Cardiac septum (tissue), 1 donor: ENCODE results near the gene ARHGAP10. TPM values are rescaled to one million over a fixed set of nuclear protein-coding genes. Genes with fewer than 3 reads are reported as not detected.
"Not testable (repeated sequence)": the region's sequence is repeated elsewhere in the genome, so short reads cannot be mapped to it uniquely, and the experiment has no call there.

Experiments
- DNase-seq: peaks from one replicate; pipeline ENCODE4 v3.0.0-alpha.2; 2020; ENCODE audit warnings: low spot score
- intact Hi-C: fragments of 100-400 bp; cut with DNase I; formaldehyde crosslinking; loops from one replicate; pipeline ENCODE4 v1.14.0; 2022
- total RNA-seq: library from RNA; stranded (reverse); fragmentation: NEBNext Ultra II Directional; extraction: Animal tissue kit (Norgen Biotek cat#: 25700); gene quantifications from one replicate; pipeline ENCODE4 v1.2.1, GENCODE V29; 2021
- donor health status: DM: no; HTN: no; CAD: no.

Gene ARHGAP10
- total RNA-seq, 1 donor from 2014 or later = 41.8 TPM

DNA sequence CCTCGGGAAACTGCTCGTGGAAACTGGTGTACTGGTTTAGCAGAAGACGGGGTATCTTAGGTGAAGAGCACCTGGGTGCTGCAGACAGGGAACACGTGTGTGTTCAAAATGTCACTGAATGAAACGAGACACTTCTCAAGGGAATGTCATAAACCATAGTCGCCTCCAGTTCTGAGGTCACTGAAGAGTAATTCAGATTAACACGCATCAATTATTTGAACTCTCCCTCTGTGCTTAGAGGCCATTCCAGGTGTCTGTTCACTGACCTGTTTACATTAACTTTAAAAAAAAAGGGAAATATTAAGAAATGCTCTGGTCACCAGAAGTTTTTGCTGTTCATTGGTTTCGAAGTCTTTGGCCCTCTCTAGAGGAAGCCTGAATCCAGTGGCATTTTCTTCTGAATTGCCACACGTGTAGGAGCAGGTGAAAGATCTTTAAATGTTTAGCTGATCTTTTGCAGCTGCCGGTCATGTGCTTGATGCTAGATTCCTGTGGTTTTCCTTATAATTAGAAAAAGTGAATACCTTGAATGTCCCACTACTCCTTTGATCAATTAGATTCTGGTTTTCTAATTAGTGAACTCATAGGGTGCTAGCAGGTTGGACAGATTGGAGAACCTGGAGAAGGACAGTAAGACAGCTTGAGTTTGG is 330.5 kb downstream of the ARHGAP10 start:
- intact Hi-C loops = loop anchor here (5.0 kb wide), 1 partner anchor 380 kb away; the partner anchor contains the start of gene NR3C2
- DNase-seq = no peak

DNA sequence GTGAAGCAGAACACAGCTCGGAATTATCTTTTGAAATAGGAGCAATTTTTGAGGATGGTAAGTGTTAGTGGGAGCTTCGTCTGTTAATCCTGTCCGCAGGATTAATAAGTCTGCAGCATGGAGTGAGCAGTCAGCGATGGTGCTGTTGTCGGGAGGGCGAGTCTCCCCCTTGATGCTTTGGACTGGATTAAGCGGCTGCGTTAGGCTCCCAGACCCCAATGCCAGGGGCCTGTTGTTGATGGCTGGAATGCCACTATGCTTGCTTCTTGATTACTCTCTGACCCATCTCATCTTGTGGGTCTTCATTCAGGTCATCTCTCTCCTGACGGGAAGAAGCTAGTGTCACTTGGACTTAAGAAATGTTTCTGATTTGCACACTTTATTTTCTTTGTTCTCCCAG is 332.6 kb downstream of the ARHGAP10 start:
- intact Hi-C loops = loop anchor here (5.0 kb wide), 1 partner anchor 378 kb away; the partner anchor contains the start of gene NR3C2
- DNase-seq = no peak

DNA sequence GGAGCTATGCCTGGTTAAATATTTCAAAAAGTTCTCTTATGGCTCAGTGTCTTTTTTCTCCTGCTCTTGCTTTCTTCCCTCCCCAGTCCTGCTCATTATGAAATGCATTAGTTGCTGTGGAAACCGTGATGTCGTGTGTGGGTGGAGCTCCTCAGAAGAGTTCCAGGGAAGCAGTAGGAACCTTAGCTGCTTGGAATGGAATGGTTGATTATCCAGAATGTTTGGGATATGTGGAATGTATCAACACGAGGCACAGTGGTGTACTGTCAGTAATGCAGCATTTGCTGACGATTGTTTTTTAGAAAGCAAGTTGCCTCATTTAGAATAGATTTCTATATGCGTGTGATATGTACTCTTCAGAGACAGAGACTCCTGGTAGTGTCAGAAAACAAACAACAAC is 333.2 kb downstream of the ARHGAP10 start:
- no peak for DNase-seq
- intact Hi-C loops = loop anchor here (5.0 kb wide), 1 partner anchor 207 kb away; no protein-coding TSS in a partner anchor

DNA sequence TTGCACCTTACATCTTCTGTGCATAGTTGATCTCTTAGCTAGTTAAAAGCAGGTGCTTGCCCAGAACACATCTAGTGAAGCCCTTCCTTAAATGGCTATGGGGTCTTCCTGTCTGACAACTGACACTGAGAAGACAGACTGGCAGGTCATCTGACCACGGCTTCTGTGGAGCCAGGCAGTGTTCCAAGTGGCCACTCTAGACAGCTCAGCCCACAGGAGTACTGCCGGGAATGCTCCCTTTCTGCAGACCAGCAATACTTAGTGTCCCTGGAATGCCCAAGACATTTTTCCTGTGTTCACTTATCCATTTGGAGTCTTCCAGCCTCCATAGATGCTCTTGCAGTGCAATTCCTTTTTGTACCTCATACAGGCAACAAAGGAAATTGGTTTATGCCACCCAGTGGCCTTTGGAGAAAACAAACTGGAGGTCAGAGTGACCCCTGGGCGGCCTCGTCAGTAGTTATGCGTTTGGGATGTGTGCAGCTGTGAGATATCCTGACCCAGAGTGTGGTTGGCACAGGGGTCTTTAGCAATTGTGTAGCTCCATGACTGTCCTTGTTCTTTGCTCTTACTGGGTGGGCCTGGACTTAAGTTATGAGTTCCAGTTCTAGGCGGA is 335.5 kb downstream of the ARHGAP10 start:
- intact Hi-C loops = loop anchor here (5.0 kb wide), 1 partner anchor 205 kb away; no protein-coding TSS in a partner anchor
- no peak for DNase-seq

DNA sequence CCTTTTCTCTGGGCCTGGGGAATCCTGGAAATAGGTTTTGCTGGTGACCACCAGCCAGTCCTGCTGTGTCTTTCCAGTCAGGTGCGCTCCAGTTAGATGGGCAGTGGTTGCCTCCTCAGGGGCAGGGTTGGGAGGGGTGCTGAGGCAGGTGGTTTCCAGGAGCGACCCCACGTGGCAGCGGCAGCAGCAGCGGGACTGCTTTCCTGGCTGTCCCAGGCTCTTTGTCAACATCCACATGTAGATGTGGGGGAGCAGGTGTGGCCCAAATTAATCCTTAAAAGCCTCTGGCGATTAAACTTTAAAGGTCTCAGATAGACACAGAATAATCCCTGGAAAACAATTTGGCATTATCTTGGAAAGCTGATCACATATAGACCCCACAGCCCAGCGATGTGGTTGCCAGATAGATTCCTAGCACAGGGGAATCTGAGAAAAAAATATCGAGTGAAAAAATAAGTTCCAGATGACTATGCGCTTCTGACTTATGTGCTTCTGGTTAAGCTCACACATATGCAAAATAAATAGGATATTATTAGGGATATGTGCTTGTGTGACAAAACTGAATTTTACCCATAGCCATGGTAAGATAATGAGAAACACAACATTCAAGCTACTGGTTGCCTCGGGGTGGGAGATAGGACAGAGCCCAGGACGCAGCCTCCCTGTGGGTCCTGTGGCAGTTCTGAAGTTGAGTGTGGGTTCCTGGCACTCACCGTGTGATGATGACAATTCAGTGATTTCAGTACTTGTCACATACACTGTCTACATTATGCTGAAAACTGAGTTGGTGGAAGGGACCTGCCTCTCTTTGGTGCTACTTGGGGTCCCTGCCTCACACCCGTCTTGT is 336.4 kb downstream of the ARHGAP10 start:
- intact Hi-C loops = loop anchor here (5.0 kb wide), 1 partner anchor 204 kb away; no protein-coding TSS in a partner anchor
- no peak for DNase-seq

DNA sequence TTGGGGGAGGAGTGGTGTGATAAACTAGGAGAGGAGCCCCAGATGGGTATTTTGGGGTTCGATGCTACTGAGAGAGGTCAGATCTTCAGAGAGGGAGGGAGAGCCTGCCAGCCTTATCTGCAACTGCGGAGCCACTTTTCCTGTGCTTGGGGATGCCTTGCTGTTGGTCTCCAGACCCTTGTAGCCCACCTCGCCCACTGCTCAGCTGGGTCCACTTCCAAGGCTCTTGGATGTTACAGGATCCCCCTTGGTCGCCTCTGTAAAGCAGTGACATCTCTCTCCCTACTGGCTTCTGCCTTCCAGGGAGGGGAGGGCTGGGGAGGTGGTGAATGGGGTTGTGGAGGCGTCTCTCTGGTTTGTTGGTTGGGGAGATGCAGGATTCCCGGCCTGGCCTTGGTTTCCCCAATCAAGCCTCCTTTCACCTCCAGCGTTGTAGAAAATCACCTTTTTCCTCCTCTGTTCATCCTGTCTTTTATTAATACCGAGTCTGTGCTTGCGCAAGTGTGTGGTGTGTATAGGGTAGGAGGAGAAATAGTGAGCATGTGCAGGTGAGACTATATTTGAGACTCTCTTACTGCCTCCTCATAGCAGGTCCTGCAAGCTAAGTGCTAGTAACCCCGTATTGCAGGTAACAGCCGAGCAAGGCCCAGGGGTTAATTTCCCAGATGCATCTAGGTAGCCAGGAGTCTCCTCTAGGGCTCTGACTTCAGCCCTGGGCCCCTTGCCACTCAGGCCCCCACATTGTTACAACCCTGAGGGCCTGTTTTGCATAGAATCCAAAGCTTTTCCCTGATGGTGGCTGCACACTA is 337.4 kb downstream of the ARHGAP10 start:
- DNase-seq = no peak
- intact Hi-C loops = loop anchor here (5.0 kb wide), 1 partner anchor 203 kb away; no protein-coding TSS in a partner anchor

DNA sequence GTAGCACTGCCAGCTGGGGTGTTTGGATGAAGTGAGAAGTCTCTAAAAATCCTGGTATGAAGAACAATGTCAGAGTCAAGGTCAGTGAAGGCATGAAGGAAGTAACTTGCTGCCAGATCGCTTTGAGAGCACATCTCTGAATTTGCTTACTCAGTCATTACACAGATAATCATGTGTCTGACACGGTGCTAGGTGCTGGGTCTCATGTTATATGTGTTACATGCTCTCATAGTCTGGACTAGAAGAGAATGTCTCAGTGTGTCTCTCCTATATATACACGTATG is 337.9 kb downstream of the ARHGAP10 start:
- no peak for DNase-seq
- intact Hi-C loops = loop anchor here (5.0 kb wide), 1 partner anchor 202 kb away; no protein-coding TSS in a partner anchor

DNA sequence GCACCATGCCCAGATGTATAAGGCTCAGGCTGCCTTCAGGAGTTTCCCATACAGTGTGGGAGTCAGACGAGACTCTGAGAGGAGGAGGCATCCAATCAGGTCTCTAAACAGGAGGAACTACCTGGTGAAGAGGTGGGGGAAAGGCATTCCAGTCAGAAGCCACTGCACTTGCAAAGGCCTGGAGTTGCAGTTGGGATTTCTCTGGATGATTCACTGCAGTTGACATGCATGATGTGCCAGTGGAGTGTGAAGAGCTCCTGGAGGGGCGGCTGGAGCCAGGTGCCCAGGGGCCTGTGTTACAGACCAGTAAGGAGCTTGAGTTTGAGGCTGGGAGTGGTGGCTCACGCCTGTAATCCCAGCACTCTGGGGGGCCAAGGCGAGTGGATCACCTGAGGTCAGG is 339.1 kb downstream of the ARHGAP10 start:
- intact Hi-C loops = no loop called here
- DNase-seq = no peak

DNA sequence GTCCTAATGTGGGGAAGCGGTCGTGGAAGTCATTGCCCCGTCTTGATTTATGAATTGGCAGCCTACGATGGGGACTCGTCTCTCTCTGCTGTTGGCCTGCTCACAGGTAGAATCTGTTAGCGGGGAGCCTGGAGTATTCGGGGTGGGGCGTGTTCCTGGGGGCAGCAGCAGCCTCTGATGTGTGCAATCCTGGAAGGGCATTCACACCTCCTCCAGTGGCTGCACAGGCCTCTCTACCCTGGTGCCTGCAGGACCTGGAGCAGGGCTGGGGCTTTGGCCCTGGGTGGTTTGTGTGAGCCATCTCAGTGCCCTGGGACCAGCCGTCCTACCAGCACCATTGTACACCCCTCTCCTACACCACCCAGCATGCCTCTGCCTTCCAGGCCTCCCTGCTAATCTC is 340.9 kb downstream of the ARHGAP10 start:
- intact Hi-C loops = no loop called here
- DNase-seq = no peak

DNA sequence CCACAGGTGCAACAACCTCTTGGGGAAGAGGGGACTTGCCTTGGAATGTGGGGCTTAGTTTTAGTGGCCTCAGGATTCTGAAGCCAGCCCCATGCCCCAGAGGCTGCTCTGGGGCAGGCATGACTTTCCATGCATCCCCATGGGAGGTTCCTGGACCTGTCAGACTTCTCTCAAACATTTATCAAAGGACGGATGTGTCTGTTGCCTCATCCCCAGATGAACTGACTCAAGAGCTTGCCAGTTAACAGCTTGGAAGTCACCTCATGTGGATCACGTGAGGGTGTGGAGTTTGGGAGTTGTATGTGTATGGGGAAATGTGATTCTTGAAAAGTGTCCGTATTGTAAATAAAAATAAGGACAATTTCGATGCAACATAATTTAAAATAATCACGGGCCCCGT is 341.5 kb downstream of the ARHGAP10 start:
- no peak for DNase-seq
- intact Hi-C loops = no loop called here

DNA sequence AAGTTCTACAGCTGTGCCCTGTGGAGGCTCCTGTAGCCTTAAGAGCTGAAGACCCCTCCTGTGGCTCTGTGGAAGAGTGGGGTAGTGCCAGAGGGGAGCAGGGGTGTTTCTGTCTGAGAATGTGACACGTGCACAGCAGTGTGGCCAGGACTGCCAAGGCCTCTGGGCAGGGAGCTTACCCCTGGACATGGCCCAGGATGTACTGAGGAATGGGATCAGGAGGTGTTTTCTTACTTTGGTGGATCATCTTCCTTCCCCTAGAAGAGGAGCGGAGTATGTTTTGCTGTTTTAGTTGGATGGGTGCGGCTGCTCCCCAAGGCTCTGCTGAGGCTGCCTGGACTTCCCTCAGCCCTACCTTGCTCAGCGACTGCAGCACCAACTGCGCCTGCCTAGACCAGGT is 342.6 kb downstream of the ARHGAP10 start:
- intact Hi-C loops = no loop called here
- no peak for DNase-seq

DNA sequence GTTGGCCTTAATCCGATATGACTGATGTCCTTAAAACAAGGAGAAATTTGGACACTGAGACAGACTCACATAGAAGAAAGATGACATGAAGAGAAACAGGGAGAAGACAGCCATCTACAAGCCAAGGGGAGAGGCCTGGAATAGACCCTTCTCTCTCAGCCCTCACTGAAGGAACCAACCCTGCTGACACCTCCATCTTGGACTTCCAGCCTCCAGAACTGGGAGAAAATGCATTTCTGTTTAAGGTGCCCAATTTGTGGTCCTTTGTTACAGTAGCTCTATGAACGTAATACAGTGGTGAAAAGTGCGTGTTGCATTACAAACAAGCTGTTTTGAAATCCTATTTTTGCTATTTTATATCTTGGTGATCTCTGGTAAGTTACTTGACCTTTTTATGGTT is 343.6 kb downstream of the ARHGAP10 start:
- no peak for DNase-seq
- intact Hi-C loops = no loop called here

DNA sequence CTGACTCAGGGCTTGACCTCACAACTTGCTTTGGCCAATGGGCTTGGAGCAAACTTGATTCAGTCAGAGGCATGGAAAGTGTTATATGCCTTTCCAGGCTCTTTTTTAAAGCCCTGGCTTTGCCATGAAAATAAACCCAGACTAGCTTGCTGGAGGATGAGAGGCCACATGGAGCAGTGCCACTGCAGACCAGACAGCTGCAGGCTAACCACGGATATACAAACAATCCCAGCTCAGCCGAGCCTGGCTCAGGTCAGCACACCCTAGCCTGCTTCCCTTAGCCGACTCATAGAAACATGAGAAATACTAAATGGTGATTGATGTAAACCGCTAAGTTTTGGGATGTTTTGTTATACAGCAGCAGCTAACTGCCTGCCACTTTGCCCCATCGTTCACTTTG is 345.1 kb downstream of the ARHGAP10 start:
- no peak for DNase-seq
- intact Hi-C loops = no loop called here

DNA sequence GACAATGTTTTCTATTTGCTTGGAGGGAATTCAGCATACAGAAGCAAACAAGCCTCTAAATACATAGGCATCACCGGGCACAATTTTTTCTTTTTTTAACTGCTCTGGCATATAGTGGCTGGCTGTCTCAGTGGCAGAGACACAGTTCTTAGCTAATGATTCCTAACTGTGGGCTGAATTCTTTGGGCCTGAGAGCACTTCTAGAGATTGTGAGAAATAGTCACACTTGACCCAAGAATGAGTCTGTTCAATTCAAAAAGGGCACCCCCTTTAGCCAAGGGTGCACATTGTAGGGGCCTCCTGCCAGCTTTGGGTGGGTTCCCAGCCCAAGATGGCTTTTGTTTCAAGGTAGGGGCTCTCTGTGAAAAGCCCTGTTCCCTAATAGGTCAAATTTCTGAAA is 345.7 kb downstream of the ARHGAP10 start:
- intact Hi-C loops = no loop called here
- no peak for DNase-seq

DNA sequence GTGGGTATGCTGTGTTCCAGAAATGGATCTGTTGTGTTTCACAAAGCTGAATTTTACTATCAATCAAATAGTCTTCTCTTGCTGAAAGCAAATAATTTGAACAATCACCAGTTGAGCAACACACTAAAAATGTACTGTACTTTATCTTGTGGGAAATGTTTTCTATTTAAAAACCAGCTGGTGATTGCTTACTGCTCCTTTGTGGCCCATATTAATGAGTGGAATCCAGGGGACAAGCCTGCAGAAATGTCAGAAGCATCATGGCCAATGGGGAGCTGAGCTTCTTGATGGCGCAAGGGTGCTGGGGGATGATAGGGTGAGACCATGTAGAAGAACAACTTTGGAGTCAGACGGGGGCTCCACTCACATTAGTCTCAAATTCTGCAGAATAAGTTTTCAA is 346.2 kb downstream of the ARHGAP10 start:
- DNase-seq = no peak
- intact Hi-C loops = no loop called here

DNA sequence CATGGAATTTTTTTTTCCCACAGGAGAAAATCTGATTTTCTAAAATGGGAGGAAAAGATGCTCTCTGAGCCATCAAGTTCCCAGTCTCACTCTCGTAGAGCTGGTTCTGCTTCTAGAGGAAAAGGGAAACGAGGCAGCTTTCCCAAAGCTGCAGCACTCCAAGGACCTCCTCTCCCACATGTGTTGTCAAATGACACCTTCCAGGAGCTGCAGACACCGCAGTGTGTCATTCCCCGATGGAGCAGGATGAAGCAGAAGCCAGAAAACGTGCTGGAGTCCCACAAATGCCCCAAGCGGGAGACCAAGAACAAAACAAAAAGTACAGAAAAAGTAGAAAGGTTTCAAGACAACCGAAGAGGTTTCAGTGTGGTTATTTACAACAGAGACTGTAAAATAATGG is 348.1 kb downstream of the ARHGAP10 start:
- DNase-seq = no peak
- intact Hi-C loops = no loop called here

DNA sequence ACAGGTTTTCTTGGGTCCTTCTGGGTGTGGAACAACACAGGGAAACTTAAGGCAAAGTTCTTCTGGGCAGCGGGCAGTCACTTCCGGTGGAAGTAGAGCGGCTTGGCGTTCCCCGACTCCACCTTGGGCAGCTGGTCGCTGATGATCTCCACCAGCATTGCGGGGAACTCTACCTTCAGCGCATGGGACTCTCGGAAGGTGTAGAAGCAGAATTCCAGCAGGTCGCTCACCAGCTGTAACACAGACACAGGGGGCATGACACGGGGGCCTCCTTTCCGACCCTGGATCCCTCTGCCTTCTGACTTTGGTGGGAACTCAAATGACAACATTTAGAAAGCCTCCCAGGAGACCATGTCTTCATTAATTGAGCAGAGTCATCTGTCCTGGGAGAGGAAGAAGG is 349.4 kb downstream of the ARHGAP10 start:
- intact Hi-C loops = no loop called here
- DNase-seq = no peak

DNA sequence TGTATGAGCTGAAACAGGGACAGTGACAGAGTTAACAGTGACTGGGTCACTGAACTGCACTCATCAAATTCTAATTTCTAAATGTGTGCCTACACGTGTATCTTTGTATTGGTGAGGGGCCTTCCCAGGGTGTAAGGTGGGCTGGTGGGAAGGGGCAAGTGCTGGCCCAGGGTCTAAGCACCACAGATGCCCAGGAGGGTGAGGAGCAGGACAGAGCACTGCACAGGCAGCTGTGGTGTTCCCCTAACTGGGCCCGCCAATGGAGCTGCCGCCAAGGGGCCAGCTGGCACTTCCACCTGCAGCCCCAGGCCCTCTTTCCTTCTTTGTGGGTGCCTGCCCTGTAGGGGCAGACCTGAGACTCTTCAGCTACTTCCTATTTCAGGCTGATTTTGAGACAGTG is 349.9 kb downstream of the ARHGAP10 start:
- intact Hi-C loops = no loop called here
- DNase-seq = no peak

DNA sequence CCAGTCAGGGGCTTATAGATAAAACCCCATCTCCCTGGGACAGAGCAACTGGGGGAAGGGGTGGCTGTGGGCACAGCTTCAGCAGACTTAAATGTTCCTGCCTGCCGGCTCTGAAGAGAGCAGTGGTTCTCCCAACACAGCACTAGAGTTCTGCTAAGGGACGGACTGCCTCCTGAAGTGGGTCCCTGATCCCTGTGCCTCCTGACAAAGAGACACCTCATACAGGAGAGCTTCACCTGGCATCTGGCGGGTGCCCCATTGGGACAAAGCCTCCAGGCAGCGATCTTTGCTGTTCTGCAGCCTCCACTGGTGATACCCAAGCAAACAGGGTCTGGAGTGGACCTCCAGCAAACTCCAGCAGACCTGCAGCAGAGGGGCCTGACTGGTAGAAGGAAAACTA is 351.2 kb downstream of the ARHGAP10 start:
- DNase-seq, intact Hi-C loops: not testable (repeated sequence)

DNA sequence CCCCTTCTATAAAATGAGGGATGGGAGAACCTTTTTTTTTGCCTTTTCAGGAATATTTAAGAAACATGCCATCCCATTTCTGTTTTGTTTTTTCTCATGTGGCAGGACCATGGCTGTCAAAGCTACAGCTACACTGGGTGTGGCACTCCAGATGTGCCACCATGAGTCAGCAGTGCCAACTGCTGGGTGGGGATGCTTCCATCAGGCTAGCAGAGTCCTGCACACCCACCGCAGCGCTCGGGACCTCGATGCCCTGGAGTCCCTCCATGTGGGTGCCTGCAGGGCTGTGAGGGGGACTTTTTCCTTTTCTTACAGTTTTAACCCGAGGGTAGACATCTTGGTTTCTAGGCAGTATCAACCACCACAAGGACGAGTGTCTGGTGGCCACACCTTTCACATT is 357.7 kb downstream of the ARHGAP10 start:
- no peak for DNase-seq

More for the DNA sequence above, 357.7 kb downstream of the ARHGAP10 start:
- intact Hi-C loops = no loop called here
